Heart right ventricle (tissue), 16 donors: ENCODE measurements around the gene PCSK2. TPM values are rescaled to one million over a fixed set of nuclear protein-coding genes. Genes with fewer than 3 reads are reported as not detected.

Experiments
- ATAC-seq, 8 donors: fragments of 200-7000 bp; cut with Tn5 transposase; one replicate each; pipeline ENCODE4 v1.9.1; 2020; ENCODE audit warnings: mild to moderate bottlenecking in 8 of 8, moderate library complexity in 8 of 8, moderate number of reproducible peaks in 1 of 8
- DNase-seq, 2 donors: peaks; one replicate each; pipeline ENCODE4 v3.0.0-alpha.2; 2020
- H3K27ac ChIP-seq, 10 donors: fragments of 200-600 bp; sonication (generic) in 2 of 10; one replicate each; pipeline versions ENCODE4 v1.5.0 to v1.8.0; 2020 to 2022; ENCODE audit warnings: mild to moderate bottlenecking in 3 of 10
- H3K27me3 ChIP-seq, 7 donors: fragments of 200-600 bp; one replicate each; pipeline ENCODE4 v1.8.0; 2021 to 2022; ENCODE audit warnings: mild to moderate bottlenecking in 2 of 7
- H3K36me3 ChIP-seq, 9 donors: fragments of 200-600 bp; sonication (generic) in 1 of 9; one replicate each; pipeline versions ENCODE4 v1.5.0 to v1.8.0; 2020 to 2022; ENCODE audit warnings: mild to moderate bottlenecking in 2 of 9
- H3K4me1 ChIP-seq, 9 donors: fragments of 200-600 bp; sonication (generic) in 1 of 9; one replicate each; pipeline versions ENCODE4 v1.5.0 to v1.8.0; 2020 to 2022; ENCODE audit warnings: mild to moderate bottlenecking in 4 of 9
- H3K4me3 ChIP-seq, 10 donors: fragments of 200-600 bp; sonication (generic) in 2 of 10; one replicate each; pipeline versions ENCODE4 v1.5.0 to v1.8.0; 2020 to 2022; ENCODE audit warnings: mild to moderate bottlenecking in 7 of 10, moderate library complexity in 2 of 10
- H3K9me3 ChIP-seq, 11 donors: fragments of 200-600 bp in 10 of 11; sonication (generic) in 2 of 11; one replicate each; pipeline versions ENCODE4 v1.5.0 to v1.8.0; 2013 to 2022; ENCODE audit warnings: mild to moderate bottlenecking in 2 of 11, control low read depth in 1 of 11, moderate library complexity in 1 of 11
- WGBS, 2 donors: extraction: QIAGEN DNeasy Blood & Tissue Kit; methylation state at CpG; one replicate each; pipeline ENCODE4 v1.1.7; 2013; ENCODE audit warnings: inconsistent platforms in 1 of 2; 5-methylcytosine and 5-hydroxymethylcytosine counted together
- intact Hi-C, 10 donors: fragments of 100-400 bp; cut with DNase I; formaldehyde crosslinking; loops; one replicate each; pipeline versions ENCODE4 v1.11.1 to v1.14.2; 2022
- polyA plus RNA-seq, 2 donors: library from polyadenylated mRNA; stranded (reverse); fragments of 200-250 nt; gene quantifications; one replicate each; pipeline ENCODE4 v1.2.3, GENCODE V29; 2013
- total RNA-seq, 10 donors: library from RNA; stranded (reverse); fragmentation: NEBNext Ultra II Directional in 3 of 10; extraction: Animal tissue kit (Norgen Biotek cat#: 25700) in 3 of 10; gene quantifications; one replicate each; pipeline versions ENCODE4 v1.2.1 to v1.2.4, GENCODE V29; 2021 to 2023
- TF ChIP-seq, protein P1 (sequence below), 9 donors: fragments of 200-600 bp; sonication (generic) in 2 of 9; IDR thresholded peaks; one replicate each; pipeline versions ENCODE4 v1.5.0 to v1.8.0; 2021 to 2022; ENCODE audit warnings: antibody characterized with exemption in 9 of 9, mild to moderate bottlenecking in 5 of 9, moderate library complexity in 1 of 9
- donor health status: Arrhythmogenic right ventricular cardiomyopathy.
- donor health status: ischemic (EF 13 %, LVEDD 7.1; RV severe dilation, severe dysfunction).
- donor health status: healthy with polysubstance abuse.
- donor health status: DM: no; HTN: yes; CAD: no.
- donor health status: DM: no; HTN: no; CAD: no.
- donor health status: ischemic (EF 25% LVEDD 6.9; RV normal size, moderate dysfunction).
- donor health status: ischemic (EF 25% LVEDD 5.7; RV mildly dilated, moderate dysfunction).
- donor health status: healthy.
- donor health status: DM: yes; HTN: yes; CAD: no.
- donor health status: Ischemic cardiomyopathy.
- donor health status: ischemic (EF 35%, LVEDD 5.7; RV mildly dilated, moderate dysfunction).
- donor health status: nonischemic (EF 11% LVEDD 7.7; RV severe dilation, severe dysfunction).
- donor health status: DM: yes; HTN: yes; CAD: no.
- donor health status: PGD.
- donor health status: ischemic (EF 29% LVEDD 5.4; RV normal size, mild dysfunction).
- donor health status: nonischemic (EF 23%, LVEDD 6.1; RV moderate dilation, normal function).

The PCSK2 gene
- total and polyA plus RNA-seq, 12 donors = 0.09 to 1.4 (median 0.66) TPM; not detected in 1

- no peak overlapping the region for H3K4me3 ChIP-seq
- intact Hi-C loops = no loop called here
- 13% methylated on average over 45 of the region's 45 CpGs for WGBS, 2 donors
These were observed 88.8 kb downstream of the PCSK2 start for GRCh38 chr20:17315407-17316231.

DNA sequence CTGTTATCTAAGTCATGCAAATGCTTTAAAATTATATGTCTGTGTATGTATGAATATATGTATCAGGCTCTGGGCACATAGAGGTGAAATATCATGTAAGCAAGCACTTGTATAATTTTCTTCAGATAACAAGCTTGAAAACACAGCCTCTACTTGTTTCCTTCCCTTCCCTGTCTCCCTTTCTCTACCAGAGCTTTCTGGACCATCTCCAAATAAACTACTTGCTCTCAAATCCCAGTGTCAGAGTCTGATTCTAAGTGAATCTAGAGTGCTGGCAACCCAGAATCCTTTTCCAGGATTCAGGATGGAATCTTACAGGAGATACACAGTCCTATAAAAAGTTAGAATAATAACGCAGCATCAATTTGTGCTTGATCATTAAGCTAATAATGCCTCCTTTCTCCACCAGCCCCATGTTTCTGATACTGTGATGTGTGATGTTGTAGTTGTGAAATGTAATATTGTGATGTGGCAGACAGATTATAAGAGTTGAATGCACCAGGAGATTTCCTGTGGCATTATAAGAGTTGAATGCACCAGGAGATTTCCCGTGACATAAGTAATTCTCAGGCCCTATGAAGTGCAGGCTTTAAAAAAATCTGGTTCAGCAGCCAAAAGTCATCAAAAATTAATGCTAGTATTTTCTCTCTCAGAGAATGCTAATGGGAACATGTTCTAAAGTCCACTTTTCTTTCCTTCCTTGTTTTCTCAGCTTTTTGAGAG, 89.6 kb downstream of the PCSK2 start:
- ATAC-seq = no peak
- H3K4me3 ChIP-seq = no peak overlapping the region
- H3K9me3 ChIP-seq = peaks cover 0 to 3% (median 0%) of the 10 kb centered on the region in 11 donors
- 70 to 86% methylated on average over 2 of the region's 2 CpGs for WGBS, 2 donors
- no peak overlapping the region for H3K27ac ChIP-seq
- intact Hi-C loops = no loop called here
- peaks cover 0 to 55% (median 32%) of the 10 kb centered on the region in 7 donors for H3K27me3 ChIP-seq
- H3K36me3 ChIP-seq = no peaks in the 10 kb centered on the region
- no peaks in the 10 kb centered on the region for H3K4me1 ChIP-seq
- TF ChIP-seq, protein P1, sequence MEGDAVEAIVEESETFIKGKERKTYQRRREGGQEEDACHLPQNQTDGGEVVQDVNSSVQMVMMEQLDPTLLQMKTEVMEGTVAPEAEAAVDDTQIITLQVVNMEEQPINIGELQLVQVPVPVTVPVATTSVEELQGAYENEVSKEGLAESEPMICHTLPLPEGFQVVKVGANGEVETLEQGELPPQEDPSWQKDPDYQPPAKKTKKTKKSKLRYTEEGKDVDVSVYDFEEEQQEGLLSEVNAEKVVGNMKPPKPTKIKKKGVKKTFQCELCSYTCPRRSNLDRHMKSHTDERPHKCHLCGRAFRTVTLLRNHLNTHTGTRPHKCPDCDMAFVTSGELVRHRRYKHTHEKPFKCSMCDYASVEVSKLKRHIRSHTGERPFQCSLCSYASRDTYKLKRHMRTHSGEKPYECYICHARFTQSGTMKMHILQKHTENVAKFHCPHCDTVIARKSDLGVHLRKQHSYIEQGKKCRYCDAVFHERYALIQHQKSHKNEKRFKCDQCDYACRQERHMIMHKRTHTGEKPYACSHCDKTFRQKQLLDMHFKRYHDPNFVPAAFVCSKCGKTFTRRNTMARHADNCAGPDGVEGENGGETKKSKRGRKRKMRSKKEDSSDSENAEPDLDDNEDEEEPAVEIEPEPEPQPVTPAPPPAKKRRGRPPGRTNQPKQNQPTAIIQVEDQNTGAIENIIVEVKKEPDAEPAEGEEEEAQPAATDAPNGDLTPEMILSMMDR (IDR thresholded peaks at IDR 0.05) = no peak
- DNase-seq = no peak

More at GRCh38 chr20:17315407-17316231, 88.8 kb downstream of the PCSK2 start:
- TF ChIP-seq, protein P1 (IDR thresholded peaks at IDR 0.05) = no peak
- H3K4me1 ChIP-seq = no peaks in the 10 kb centered on the region
- ATAC-seq (no peak), DNase-seq (no peak)
- no peak overlapping the region for H3K27ac ChIP-seq
- H3K9me3 ChIP-seq = peaks cover 0 to 3% (median 0%) of the 10 kb centered on the region in 11 donors
- H3K36me3 ChIP-seq = no peaks in the 10 kb centered on the region
- H3K27me3 ChIP-seq = peaks cover 0 to 55% (median 32%) of the 10 kb centered on the region in 7 donors

DNA sequence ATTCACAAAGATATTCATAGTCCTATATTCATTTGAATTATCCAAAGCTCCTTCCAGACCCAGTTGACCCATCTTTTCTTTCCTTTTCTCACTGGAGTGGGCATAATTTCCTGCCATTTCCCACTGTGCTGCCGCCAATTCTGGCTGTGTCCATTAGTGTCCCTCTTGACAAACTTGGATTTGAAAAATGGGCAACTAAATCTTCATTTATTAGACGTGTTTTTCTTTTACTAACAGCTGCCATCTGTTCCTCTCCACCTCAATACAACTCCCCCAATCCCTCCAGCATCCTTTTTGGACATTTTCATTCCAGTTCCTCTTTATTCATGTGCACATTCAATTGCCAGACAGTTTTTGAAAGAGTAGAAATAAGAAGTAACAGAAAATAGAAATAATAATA, 90.5 kb downstream of the PCSK2 start:
- TF ChIP-seq, protein P1 (IDR thresholded peaks at IDR 0.05) = no peak
- Histone ChIP-seq H3K4me3 (no peak overlapping the region), H3K27ac (no peak overlapping the region), H3K36me3 (no peaks in the 10 kb centered on the region), H3K27me3 (peaks cover 0 to 55% (median 32%) of the 10 kb centered on the region in 7 donors), H3K4me1 (no peaks in the 10 kb centered on the region), H3K9me3 (peaks cover 0 to 2% (median 0%) of the 10 kb centered on the region in 11 donors)
- ATAC-seq (no peak), DNase-seq (no peak)
- intact Hi-C loops = no loop called here
- WGBS, 2 donors = 53 to 61% methylated on average over 2 of the region's 2 CpGs

DNA sequence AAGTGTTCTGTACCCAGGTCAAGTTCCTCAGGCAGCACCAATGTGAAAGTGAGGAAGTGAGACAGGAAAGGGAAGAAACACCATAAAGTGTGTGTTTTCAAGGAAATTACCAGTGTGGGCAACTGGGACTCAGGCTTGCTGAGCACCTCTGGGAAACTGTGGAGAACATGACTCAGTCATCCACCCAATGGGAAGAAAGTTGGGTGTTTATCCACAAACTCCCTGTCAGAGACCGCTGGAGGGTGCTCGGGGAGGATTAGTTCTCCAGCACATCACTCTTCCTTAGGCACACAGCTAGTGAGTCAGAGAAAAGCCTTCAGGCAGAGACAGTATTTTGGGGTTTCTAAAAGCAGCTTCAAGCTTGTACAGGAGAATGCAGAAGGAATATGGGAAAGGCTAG, 93.6 kb downstream of the PCSK2 start:
- Histone ChIP-seq H3K36me3 (no peaks in the 10 kb centered on the region), H3K9me3 (no peaks in the 10 kb centered on the region), H3K4me1 (no peaks in the 10 kb centered on the region), H3K4me3 (no peak overlapping the region), H3K27ac (no peak overlapping the region), H3K27me3 (peaks cover 0 to 29% (median 19%) of the 10 kb centered on the region in 7 donors)
- 68 to 82% methylated on average over 2 of the region's 2 CpGs for WGBS, 2 donors
- intact Hi-C loops = no loop called here
- TF ChIP-seq, protein P1 (IDR thresholded peaks at IDR 0.05) = no peak
- ATAC-seq (no peak), DNase-seq (no peak)
